HEK293 (cell line): ENCODE results near the gene ORC1.

Source experiments
- CTCF ChIA-PET: fragments of 350-600 bp; formaldehyde crosslinking; extraction: SDS; loops from one replicate; lab custom pipeline; 2021; ENCODE audit warnings: antibody characterized with exemption; lab: Yijun Ruan, JAX
- POLR2A ChIA-PET: fragments of 300-600 bp; formaldehyde crosslinking; extraction: SDS; loops from one replicate; lab custom pipeline; 2020; ENCODE audit warnings: antibody characterized with exemption, inconsistent platforms; lab: Yijun Ruan, JAX
- H3K27ac ChIP-seq: fragments of 200-500 bp; sonication (Bioruptor generic); 2 replicates; pipeline ENCODE4 v1.5.1; 2014; ENCODE audit warnings: low read depth, low read length, control low read depth, inconsistent platforms; ENCODE audit errors: extremely low read depth
- H3K36me3 ChIP-seq, 2 experiments: fragments of 200-500 bp in 1 of 2; sonication (Bioruptor generic) in 1 of 2; 1 replicate in 1 of 2; 2 replicates in 1 of 2; pipeline ENCODE4 v1.5.1; 2014 to 2017; ENCODE audit warnings: inconsistent platforms in 2 of 2, low read length in 2 of 2; ENCODE audit not compliant: control insufficient read depth in 2 of 2, insufficient read depth in 1 of 2
- H3K4me1 ChIP-seq: fragments of 200-500 bp; sonication (Bioruptor generic); 2 replicates; pipeline ENCODE4 v1.5.1; 2014; ENCODE audit warnings: mild to moderate bottlenecking, low read length, inconsistent platforms; ENCODE audit not compliant: control insufficient read depth, insufficient read depth
- H3K4me3 ChIP-seq: 2 replicates; pipeline ENCODE4 v1.5.1; 2011; ENCODE audit warnings: low read depth, mild to moderate bottlenecking, control low read depth, low read length, moderate library complexity
- H3K9me3 ChIP-seq: fragments of 200-500 bp; sonication (Bioruptor generic); 2 replicates; pipeline ENCODE4 v1.5.1; 2014; ENCODE audit warnings: low read depth, low read length, inconsistent platforms; ENCODE audit not compliant: control insufficient read depth, insufficient read depth
- AEBP2 ChIP-seq: fragments of 450-650 bp; formaldehyde crosslinking; IDR thresholded peaks from 2 replicates; pipeline ENCODE4 v1.5.1; 2016; ENCODE audit warnings: missing biosample characterization, missing genetic modification characterization, borderline replicate concordance
- BCL11A ChIP-seq: fragments of 450-650 bp; formaldehyde crosslinking; IDR thresholded peaks from 2 replicates; pipeline ENCODE4 v1.5.1; 2016; ENCODE audit warnings: low read depth, missing biosample characterization, missing genetic modification characterization
- GFI1B ChIP-seq: fragments of 450-650 bp; formaldehyde crosslinking; IDR thresholded peaks from 2 replicates; pipeline ENCODE4 v1.5.1; 2016; ENCODE audit warnings: missing biosample characterization, missing genetic modification characterization
- MYNN ChIP-seq: fragments of 450-650 bp; formaldehyde crosslinking; IDR thresholded peaks from 2 replicates; pipeline ENCODE4 v1.5.1; 2016; ENCODE audit warnings: missing biosample characterization, missing genetic modification characterization, borderline replicate concordance
- OVOL3 ChIP-seq: fragments of 450-650 bp; formaldehyde crosslinking; IDR thresholded peaks from 2 replicates; pipeline ENCODE4 v1.5.1; 2016; ENCODE audit warnings: missing biosample characterization, missing genetic modification characterization
- ZBTB11 ChIP-seq: fragments of 450-650 bp; formaldehyde crosslinking; conservative IDR thresholded peaks from 2 replicates; pipeline ENCODE4 v1.5.1; 2016; ENCODE audit warnings: low read depth, missing biosample characterization, missing genetic modification characterization
- ZBTB26 ChIP-seq: fragments of 450-650 bp; formaldehyde crosslinking; optimal IDR thresholded peaks from 2 replicates; pipeline ENCODE3; 2016; ENCODE audit warnings: missing biosample characterization, mild to moderate bottlenecking, missing genetic modification characterization
- ZBTB7A ChIP-seq: fragments of 450-650 bp; formaldehyde crosslinking; IDR thresholded peaks from 2 replicates; pipeline ENCODE4 v1.5.1; 2016; ENCODE audit warnings: low read depth, missing biosample characterization, missing genetic modification characterization
- ZNF148 ChIP-seq: fragments of 450-650 bp; formaldehyde crosslinking; IDR thresholded peaks from 2 replicates; pipeline ENCODE4 v1.5.0; 2017; ENCODE audit warnings: missing biosample characterization, missing genetic modification characterization, borderline replicate concordance
- ZNF239 ChIP-seq: fragments of 450-650 bp; formaldehyde crosslinking; IDR thresholded peaks from 2 replicates; pipeline ENCODE4 v1.5.1; 2016; ENCODE audit warnings: missing biosample characterization, missing genetic modification characterization
- ZNF416 ChIP-seq: fragments of 450-650 bp; formaldehyde crosslinking; IDR thresholded peaks from 2 replicates; pipeline ENCODE4 v1.5.1; 2016; ENCODE audit warnings: missing biosample characterization, missing genetic modification characterization
- ZNF449 ChIP-seq: fragments of 450-650 bp; formaldehyde crosslinking; IDR thresholded peaks from 2 replicates; pipeline ENCODE4 v1.5.1; 2017; ENCODE audit warnings: missing biosample characterization, mild to moderate bottlenecking, missing genetic modification characterization, moderate library complexity
- ZNF549 ChIP-seq: fragments of 450-650 bp; IDR thresholded peaks from 2 replicates; pipeline ENCODE4 v1.5.1; 2018; ENCODE audit warnings: missing biosample characterization, missing genetic modification characterization, mild to moderate bottlenecking, inconsistent platforms, moderate library complexity
- ZNF571 ChIP-seq: fragments of 450-650 bp; formaldehyde crosslinking; IDR thresholded peaks from 2 replicates; pipeline ENCODE4 v1.5.0; 2017; ENCODE audit warnings: missing biosample characterization, missing genetic modification characterization
- ZNF610 ChIP-seq: fragments of 450-650 bp; formaldehyde crosslinking; IDR thresholded peaks from 2 replicates; pipeline ENCODE4 v1.5.1; 2016; ENCODE audit warnings: missing biosample characterization, missing genetic modification characterization, borderline replicate concordance
- ZNF624 ChIP-seq: fragments of 450-650 bp; formaldehyde crosslinking; IDR thresholded peaks from 2 replicates; pipeline ENCODE4 v1.5.1; 2017; ENCODE audit warnings: missing biosample characterization, missing genetic modification characterization
- ZNF704 ChIP-seq: fragments of 450-650 bp; formaldehyde crosslinking; IDR thresholded peaks from 2 replicates; pipeline ENCODE4 v1.5.1; 2016; ENCODE audit warnings: missing biosample characterization, missing genetic modification characterization

The ORC1 gene

GRCh38 chr1:52355847-52356505 lies 48.2 kb downstream of the ORC1 start (continued):
- TF ChIP-seq OVOL3 (tag by site-specific recombination) (no peak), ZNF449 (tag by site-specific recombination) (no peak)

GRCh38 chr1:52355436-52355835 lies 48.8 kb downstream of the ORC1 start:
- Histone ChIP-seq H3K4me1 (no peaks in the 10 kb centered on the region), H3K4me3 (no peak overlapping the region), H3K36me3 (peaks cover 23 to 97% of the 10 kb centered on the region in 2 experiments), H3K27ac (0 out of 2 replicates have a peak overlapping the region, but pooled peaks have one; percentile 14), H3K9me3 (no peaks in the 10 kb centered on the region)
- ChIA-PET POLR2A (no interaction called here), CTCF (no interaction called here)
- TF ChIP-seq BCL11A (tag by site-specific recombination) (no peak), ZNF239 (tag by site-specific recombination) (no peak), AEBP2 (no peak), ZNF624 (tag by site-specific recombination) (no peak), ZNF148 (tag by site-specific recombination) (no peak), ZNF571 (no peak), ZBTB7A (tag by site-specific recombination) (no peak), ZNF610 (tag by site-specific recombination) (no peak), GFI1B (tag by site-specific recombination) (no peak), MYNN (tag by site-specific recombination) (no peak), ZBTB26 (tag by site-specific recombination) (no peak), ZBTB11 (tag by site-specific recombination) (no peak), ZNF704 (no peak), ZNF549 (tag by site-specific recombination) (no peak), ZNF416 (tag by site-specific recombination) (no peak)
